Measurements from ENCODE around the gene RPUSD4.

RPUSD4 gene

GRCh38 chr11:126181939-126182730 lies 29.3 kb downstream of the RPUSD4 start:
- DNase-seq (ENCODE audit: low read depth): no peak

- no peak for DNase-seq (ENCODE audit: low read depth)
These were observed 34.5 kb downstream of the RPUSD4 start for GRCh38 chr11:126176853-126177470.

GRCh38 chr11:126175393-126175792 lies 36.1 kb downstream of the RPUSD4 start:
- no peak for DNase-seq (ENCODE audit: low read depth)

- no peak for DNase-seq (ENCODE audit: low read depth)
These were observed 36.6 kb downstream of the RPUSD4 start for GRCh38 chr11:126174816-126175215.

- DNase-seq (ENCODE audit: low read depth): no peak
These were observed 38.2 kb downstream of the RPUSD4 start for GRCh38 chr11:126173257-126173656.

GRCh38 chr11:126172596-126173038 lies 38.8 kb downstream of the RPUSD4 start:
- no peak for DNase-seq (ENCODE audit: low read depth)

- DNase-seq (ENCODE audit: low read depth): no peak
These were observed 42.2 kb downstream of the RPUSD4 start for GRCh38 chr11:126169291-126169690.

- no peak for DNase-seq (ENCODE audit: low read depth)
These were observed 44.0 kb downstream of the RPUSD4 start for GRCh38 chr11:126167488-126167887.

- no peak for DNase-seq (ENCODE audit: low read depth)
These were observed 45.0 kb downstream of the RPUSD4 start for GRCh38 chr11:126166413-126166812.

GRCh38 chr11:126165757-126166156 lies 45.7 kb downstream of the RPUSD4 start:
- no peak for DNase-seq (ENCODE audit: low read depth)

- DNase-seq (ENCODE audit: low read depth): no peak
These were observed 46.1 kb downstream of the RPUSD4 start for GRCh38 chr11:126165311-126165720.

- no peak for DNase-seq (ENCODE audit: low read depth)
These were observed 46.7 kb downstream of the RPUSD4 start for GRCh38 chr11:126164781-126165180.

GRCh38 chr11:126163779-126164178 lies 47.7 kb downstream of the RPUSD4 start:
- DNase-seq (ENCODE audit: low read depth): no peak

- no peak for DNase-seq (ENCODE audit: low read depth)
These were observed 48.3 kb downstream of the RPUSD4 start for GRCh38 chr11:126163074-126163700.

- DNase-seq (ENCODE audit: low read depth): no peak
These were observed 49.0 kb downstream of the RPUSD4 start for GRCh38 chr11:126162306-126163030.

GRCh38 chr11:126161023-126161391 lies 50.4 kb downstream of the RPUSD4 start:
- no peak for DNase-seq (ENCODE audit: low read depth)

- DNase-seq (ENCODE audit: low read depth): no peak
These were observed 51.0 kb downstream of the RPUSD4 start for GRCh38 chr11:126160345-126161022.

- no peak for DNase-seq (ENCODE audit: low read depth)
These were observed 51.6 kb downstream of the RPUSD4 start for GRCh38 chr11:126159719-126160344.

- DNase-seq (ENCODE audit: low read depth): no peak
These were observed 53.2 kb downstream of the RPUSD4 start for GRCh38 chr11:126158054-126158791.

GRCh38 chr11:126157326-126158030 lies 54.0 kb downstream of the RPUSD4 start:
- no peak for DNase-seq (ENCODE audit: low read depth)
